HG03457 (cell line): ENCODE data around the gene TRABD2A.
"Not testable (repeated sequence)": the region's sequence is repeated elsewhere in the genome, so short reads cannot be mapped to it uniquely, and the experiment has no call there.

Experiments used
- ATAC-seq: cut with Tn5 transposase; IDR thresholded peaks from one replicate; pipeline ENCODE4 v1.9.1; 2021; ENCODE audit warnings: moderate number of reproducible peaks; ENCODE audit not compliant: unreplicated experiment

TRABD2A gene

GRCh38 chr2:84882414-84882738 is 1.5 kb upstream of the TRABD2A start:
- no peak for ATAC-seq

- ATAC-seq, result peak; percentile 47
Observed at GRCh38 chr2:84881581-84882413, 913 bp upstream of the TRABD2A start.

- ATAC-seq, result no peak
Observed at GRCh38 chr2:84880395-84880644, 564 bp downstream of the TRABD2A start.

GRCh38 chr2:84879584-84880394 is 1.1 kb downstream of the TRABD2A start:
- ATAC-seq, result peak; percentile 47

- ATAC-seq, result no peak
Observed at GRCh38 chr2:84878896-84879583, 1.8 kb downstream of the TRABD2A start.

- no peak for ATAC-seq
Observed at GRCh38 chr2:84878459-84878858, 2.4 kb downstream of the TRABD2A start.

GRCh38 chr2:84876369-84876768 is 4.5 kb downstream of the TRABD2A start:
- no peak for ATAC-seq

GRCh38 chr2:84875619-84876018 is 5.3 kb downstream of the TRABD2A start:
- not testable (repeated sequence) for ATAC-seq

GRCh38 chr2:84875213-84875560 is 5.7 kb downstream of the TRABD2A start:
- no peak for ATAC-seq

GRCh38 chr2:84874381-84875212 is 6.3 kb downstream of the TRABD2A start:
- no peak for ATAC-seq

GRCh38 chr2:84873350-84873749 is 7.5 kb downstream of the TRABD2A start:
- ATAC-seq, result no peak

GRCh38 chr2:84872691-84873090 is 8.2 kb downstream of the TRABD2A start:
- ATAC-seq, result not testable (repeated sequence)

- ATAC-seq, result no peak
Observed at GRCh38 chr2:84870306-84870705, 10.6 kb downstream of the TRABD2A start.

- not testable (repeated sequence) for ATAC-seq
Observed at GRCh38 chr2:84868327-84868726, 12.6 kb downstream of the TRABD2A start.

GRCh38 chr2:84866122-84866521 is 14.8 kb downstream of the TRABD2A start:
- ATAC-seq, result no peak

GRCh38 chr2:84865181-84865783 is 15.6 kb downstream of the TRABD2A start:
- ATAC-seq, result no peak

GRCh38 chr2:84862006-84862405 is 18.9 kb downstream of the TRABD2A start:
- no peak for ATAC-seq

- ATAC-seq, result no peak
Observed at GRCh38 chr2:84861539-84861938, 19.3 kb downstream of the TRABD2A start.

GRCh38 chr2:84858937-84859336 is 21.9 kb downstream of the TRABD2A start:
- ATAC-seq, result no peak

GRCh38 chr2:84858123-84858522 is 22.8 kb downstream of the TRABD2A start:
- no peak for ATAC-seq

- ATAC-seq, result no peak
Observed at GRCh38 chr2:84857566-84857965, 23.3 kb downstream of the TRABD2A start.
